Esophagus squamous epithelium (tissue), 5 donors: ENCODE data around the gene LNX2. TPM values are rescaled to one million over a fixed set of nuclear protein-coding genes. Genes with fewer than 3 reads are reported as not detected.
A peak's percentile ranks its signal among the peaks of the same experiment; 100 is the strongest.

Source experiments
- DNase-seq: peaks from one replicate; lab custom pipeline; 2025; lab: John Stamatoyannopoulos, UW
- H3K27ac ChIP-seq, 4 donors: fragments of 200-600 bp; sonication (generic); one replicate each; pipeline ENCODE4 v1.5.1; 2016 to 2019; ENCODE audit warnings: mild to moderate bottlenecking in 1 of 4
- H3K27me3 ChIP-seq, 4 donors: fragments of 200-600 bp; sonication (generic); 1 replicate in 3 of 4; 2 replicates in 1 of 4; pipeline versions ENCODE4 v1.5.1 to v1.6.0; 2017 to 2021; ENCODE audit warnings: antibody characterized with exemption in 1 of 4
- H3K36me3 ChIP-seq, 3 donors: fragments of 200-600 bp; sonication (generic); one replicate each; pipeline ENCODE4 v1.5.1; 2016 to 2019
- H3K4me1 ChIP-seq, 3 donors: fragments of 200-600 bp; sonication (generic); one replicate each; pipeline ENCODE4 v1.5.1; 2017 to 2019
- H3K4me3 ChIP-seq, 4 donors: fragments of 200-600 bp; sonication (generic); 1 replicate in 3 of 4; 2 replicates in 1 of 4; pipeline ENCODE4 v1.5.1; 2016 to 2019; ENCODE audit warnings: mild to moderate bottlenecking in 2 of 4, moderate library complexity in 1 of 4
- H3K9me3 ChIP-seq, 3 donors: fragments of 200-600 bp; sonication (generic); one replicate each; pipeline ENCODE4 v1.5.1; 2016 to 2019
- POLR2A ChIP-seq, 4 donors: fragments of 450-650 bp; IDR thresholded peaks; one replicate each; pipeline ENCODE4 v1.6.1; 2017; ENCODE audit warnings: antibody characterized with exemption in 4 of 4, mild to moderate bottlenecking in 4 of 4, moderate library complexity in 3 of 4
- WGBS, 2 donors: methylation state at CpG; one replicate each; pipeline ENCODE4 v1.1.5; 2018; 5-methylcytosine and 5-hydroxymethylcytosine counted together
- intact Hi-C: fragments of 100-400 bp; cut with DNase I; formaldehyde crosslinking; loops from one replicate; pipeline ENCODE4 v1.15.0; 2022
- total RNA-seq, 4 donors: library from RNA; depleted of rRNA; stranded (reverse); fragments of >200 nt; gene quantifications; one replicate each; pipeline ENCODE4 v1.1.0, GENCODE V29; 2016
- TF ChIP-seq, protein P1 (sequence below), 6 experiments: fragments of 450-650 bp in 4 of 6; fragments of 200-600 bp in 2 of 6; sonication (generic) in 2 of 6; IDR thresholded peaks; one replicate each; pipeline ENCODE4 v1.5.1; 2016 to 2019; ENCODE audit warnings: antibody characterized with exemption in 6 of 6, mild to moderate bottlenecking in 4 of 6, moderate library complexity in 4 of 6
- donor health status: DM: yes; HTN: yes; CAD: no.

Gene LNX2
- total RNA-seq, 4 donors from 2014 or later: 12.2 to 16.5 (median 14.9) TPM

DNA sequence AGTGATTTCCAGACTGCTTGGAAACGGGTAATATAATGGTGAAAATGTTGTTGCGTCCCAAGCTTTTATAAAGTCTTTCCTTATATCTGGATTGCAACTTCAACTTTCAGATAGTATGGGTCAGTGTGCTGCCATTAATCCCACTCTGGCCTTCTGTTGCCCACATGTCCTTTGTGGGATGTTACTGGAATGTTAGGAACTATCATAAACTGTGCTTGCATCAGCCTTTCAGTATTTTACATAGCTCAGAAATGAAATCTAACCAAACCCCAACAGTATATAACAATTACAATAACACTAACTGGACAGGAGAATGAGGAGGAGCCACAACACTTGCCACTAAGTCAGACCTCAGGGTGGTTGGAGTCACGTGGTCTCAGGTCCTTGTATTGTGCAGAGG lies 78.9 kb downstream of the LNX2 start:
- TF ChIP-seq, protein P1, sequence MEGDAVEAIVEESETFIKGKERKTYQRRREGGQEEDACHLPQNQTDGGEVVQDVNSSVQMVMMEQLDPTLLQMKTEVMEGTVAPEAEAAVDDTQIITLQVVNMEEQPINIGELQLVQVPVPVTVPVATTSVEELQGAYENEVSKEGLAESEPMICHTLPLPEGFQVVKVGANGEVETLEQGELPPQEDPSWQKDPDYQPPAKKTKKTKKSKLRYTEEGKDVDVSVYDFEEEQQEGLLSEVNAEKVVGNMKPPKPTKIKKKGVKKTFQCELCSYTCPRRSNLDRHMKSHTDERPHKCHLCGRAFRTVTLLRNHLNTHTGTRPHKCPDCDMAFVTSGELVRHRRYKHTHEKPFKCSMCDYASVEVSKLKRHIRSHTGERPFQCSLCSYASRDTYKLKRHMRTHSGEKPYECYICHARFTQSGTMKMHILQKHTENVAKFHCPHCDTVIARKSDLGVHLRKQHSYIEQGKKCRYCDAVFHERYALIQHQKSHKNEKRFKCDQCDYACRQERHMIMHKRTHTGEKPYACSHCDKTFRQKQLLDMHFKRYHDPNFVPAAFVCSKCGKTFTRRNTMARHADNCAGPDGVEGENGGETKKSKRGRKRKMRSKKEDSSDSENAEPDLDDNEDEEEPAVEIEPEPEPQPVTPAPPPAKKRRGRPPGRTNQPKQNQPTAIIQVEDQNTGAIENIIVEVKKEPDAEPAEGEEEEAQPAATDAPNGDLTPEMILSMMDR (IDR thresholded peaks at IDR 0.05): no peak
- no peak for TF ChIP-seq POLR2A (IDR thresholded peaks at IDR 0.05)
- no peaks in the 10 kb centered on the region for H3K4me1 ChIP-seq
- no peak overlapping the region for H3K27ac ChIP-seq
- WGBS, 2 donors: 89 to 91% methylated on average over 3 of the region's 3 CpGs
- DNase-seq: no peak
- no peak overlapping the region for H3K4me3 ChIP-seq
- H3K27me3 ChIP-seq: no peaks in the 10 kb centered on the region
- peaks cover 0 to 16% (median 0%) of the 10 kb centered on the region in 3 donors for H3K36me3 ChIP-seq
- no peaks in the 10 kb centered on the region for H3K9me3 ChIP-seq
- intact Hi-C loops: no loop called here

DNA sequence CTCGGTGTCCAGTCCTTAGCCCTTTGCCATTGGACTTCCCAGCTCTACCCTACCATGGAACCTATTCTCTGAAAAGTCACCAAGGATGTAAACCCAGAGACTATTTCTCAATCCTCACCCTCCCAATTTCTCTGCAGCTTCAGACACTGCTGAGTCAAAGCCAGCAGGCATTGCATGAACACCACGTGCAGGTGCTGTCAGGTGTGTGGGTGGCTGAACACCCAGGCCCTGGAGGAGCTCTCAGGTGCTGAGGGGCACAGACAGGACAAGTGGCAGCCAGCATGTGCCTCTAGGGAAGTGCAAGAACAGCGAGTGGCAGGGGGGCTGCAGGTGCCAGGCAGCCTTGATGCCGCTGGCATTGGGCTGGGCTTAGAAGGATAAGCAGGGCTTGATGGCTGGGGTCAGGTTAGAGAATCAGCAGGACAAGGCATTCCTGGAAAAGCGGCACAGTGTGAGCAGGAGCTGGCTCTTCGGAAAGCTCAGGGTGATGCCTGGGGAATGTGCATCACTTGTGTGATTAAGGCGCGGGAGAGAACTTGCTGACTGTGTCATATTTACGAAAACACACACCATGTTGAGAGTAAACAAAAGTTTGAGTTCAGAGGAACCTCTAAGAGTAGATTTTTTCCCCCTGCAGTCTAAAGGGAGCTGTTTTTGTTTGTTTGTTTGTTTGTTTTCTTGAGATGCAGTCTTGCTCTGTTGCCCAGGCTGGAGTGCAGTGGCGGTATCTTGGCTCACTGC lies 83.8 kb downstream of the LNX2 start:
- Histone ChIP-seq H3K27ac (no peak overlapping the region), H3K4me1 (peaks cover 0 to 7% (median 0%) of the 10 kb centered on the region in 3 donors), H3K27me3 (no peaks in the 10 kb centered on the region), H3K4me3 (no peak overlapping the region), H3K9me3 (no peaks in the 10 kb centered on the region), H3K36me3 (peaks cover 0 to 6% (median 0%) of the 10 kb centered on the region in 3 donors)
- no peak for DNase-seq
- intact Hi-C loops: loop anchor here (10.0 kb wide), 1 partner anchor 288 kb away; no protein-coding TSS in a partner anchor
- no peak for TF ChIP-seq POLR2A (IDR thresholded peaks at IDR 0.05)
- TF ChIP-seq, protein P1 (IDR thresholded peaks at IDR 0.05): no peak
- WGBS, 2 donors: 73 to 89% methylated on average over 8 to 10 of the region's 10 CpGs

DNA sequence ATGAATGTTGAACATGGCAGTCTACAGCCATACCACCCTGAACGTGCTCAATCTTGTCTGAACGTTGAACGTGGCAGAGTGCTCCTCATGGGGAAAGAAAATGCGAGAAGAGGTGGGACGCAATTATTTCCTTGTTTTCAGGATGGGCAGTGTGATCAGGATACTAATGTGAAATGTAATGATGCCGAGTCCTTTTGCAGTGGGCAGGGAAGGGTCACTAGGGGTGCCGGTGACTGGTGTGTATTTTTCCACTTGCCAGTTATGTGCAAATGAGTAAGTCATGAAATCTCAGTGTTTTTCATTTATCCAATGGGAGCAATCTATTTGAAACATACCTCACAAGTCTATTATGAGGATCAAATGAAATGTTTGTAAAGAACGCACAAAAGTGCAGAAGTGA lies 84.8 kb downstream of the LNX2 start:
- Histone ChIP-seq H3K36me3 (no peaks in the 10 kb centered on the region), H3K27ac (no peak overlapping the region), H3K4me3 (no peak overlapping the region), H3K4me1 (peaks cover 0 to 7% (median 0%) of the 10 kb centered on the region in 3 donors), H3K27me3 (no peaks in the 10 kb centered on the region), H3K9me3 (no peaks in the 10 kb centered on the region)
- no peak for DNase-seq
- 52 to 71% methylated on average over 8 of the region's 8 CpGs for WGBS, 2 donors
- TF ChIP-seq, protein P1 (IDR thresholded peaks at IDR 0.05): peak in 1 of 6 experiments; percentile 9
- no peak for TF ChIP-seq POLR2A (IDR thresholded peaks at IDR 0.05)
- intact Hi-C loops: loop anchor here (10.0 kb wide), 1 partner anchor 289 kb away; no protein-coding TSS in a partner anchor

DNA sequence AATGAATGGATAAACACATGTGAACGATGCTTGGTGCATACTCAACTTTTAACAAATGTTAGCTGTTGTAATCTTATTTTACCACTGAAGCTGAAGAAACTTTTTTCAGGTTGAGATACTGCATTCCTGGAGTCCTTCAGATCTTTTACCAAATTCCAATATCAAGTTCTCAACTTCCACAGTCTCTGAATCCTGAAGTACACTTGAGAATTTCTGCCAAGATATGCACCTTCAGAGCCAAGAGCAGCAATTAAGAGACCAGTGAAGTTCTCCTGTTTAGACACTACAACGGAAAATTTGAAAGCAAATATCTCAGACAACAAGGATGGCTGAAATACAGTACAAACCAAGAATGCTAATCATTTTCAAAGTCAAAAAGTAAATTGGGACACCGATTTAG lies 85.3 kb downstream of the LNX2 start:
- no peaks in the 10 kb centered on the region for H3K27me3 ChIP-seq
- no peak overlapping the region for H3K27ac ChIP-seq
- TF ChIP-seq, protein P1 (IDR thresholded peaks at IDR 0.05): no peak
- no peak for TF ChIP-seq POLR2A (IDR thresholded peaks at IDR 0.05)
- H3K4me1 ChIP-seq: peaks cover 0 to 7% (median 0%) of the 10 kb centered on the region in 3 donors
- intact Hi-C loops: loop anchor here (10.0 kb wide), 1 partner anchor 290 kb away; no protein-coding TSS in a partner anchor
- DNase-seq: no peak
- H3K4me3 ChIP-seq: no peak overlapping the region
- WGBS, 2 donors: 62 to 75% methylated on average over 3 of the region's 3 CpGs
- H3K36me3 ChIP-seq: no peaks in the 10 kb centered on the region
- H3K9me3 ChIP-seq: no peaks in the 10 kb centered on the region
